Neural cell (in vitro differentiated cells): ENCODE results near the gene PIP4K2C. TPM values are rescaled to one million over a fixed set of nuclear protein-coding genes. Genes with fewer than 3 reads are reported as not detected.

Experiments used
- H2AFZ ChIP-seq: fragments of 200-600, 300-800 bp; sonication (generic), shearing (Covaris generic); 2 replicates; pipeline ENCODE4 v1.6.0; 2014; ENCODE audit warnings: low read depth, mild to moderate bottlenecking, antibody characterized with exemption, low read length, moderate library complexity
- H3F3A ChIP-seq: fragments of 200-600 bp; shearing (Covaris generic); 2 replicates; pipeline ENCODE4 v1.6.1; 2016; ENCODE audit warnings: mild to moderate bottlenecking, moderate library complexity, mixed read lengths, antibody characterized with exemption, low read length; ENCODE audit not compliant: insufficient read depth, poor library complexity, severe bottlenecking
- H3K27ac ChIP-seq: fragments of 200-600, 300-800 bp; sonication (generic), shearing (Covaris generic); 2 replicates; pipeline ENCODE4 v1.5.1; 2014; ENCODE audit warnings: mild to moderate bottlenecking, low read length, moderate library complexity
- H3K27me3 ChIP-seq: fragments of 300-800, 200-600 bp; sonication (generic), shearing (Covaris generic); 2 replicates; pipeline ENCODE4 v1.6.0; 2014; ENCODE audit warnings: mild to moderate bottlenecking, low read depth, low read length, moderate library complexity; ENCODE audit not compliant: insufficient read depth
- H3K36me3 ChIP-seq: fragments of 300-800, 200-600 bp; sonication (generic), shearing (Covaris generic); 2 replicates; pipeline ENCODE4 v1.5.1; 2014; ENCODE audit warnings: mild to moderate bottlenecking, antibody characterized with exemption, low read length, moderate library complexity; ENCODE audit not compliant: insufficient read depth
- H3K4me2 ChIP-seq: fragments of 300-800, 200-600 bp; sonication (generic), shearing (Covaris generic); 2 replicates; pipeline ENCODE4 v1.6.0; 2014; ENCODE audit warnings: mild to moderate bottlenecking, low read length
- H3K4me3 ChIP-seq: fragments of 300-800, 200-600 bp; sonication (generic), shearing (Covaris generic); 2 replicates; pipeline ENCODE4 v1.5.1; 2014; ENCODE audit warnings: mild to moderate bottlenecking, low read length, moderate library complexity
- H3K79me2 ChIP-seq: fragments of 200-600 bp; shearing (Covaris generic); replicated peaks from 2 replicates; pipeline ENCODE4 v1.6.0; 2014; ENCODE audit warnings: mild to moderate bottlenecking, low read length, moderate library complexity; ENCODE audit not compliant: insufficient read depth
- H3K9ac ChIP-seq: fragments of 300-800, 200-600 bp; sonication (generic), shearing (Covaris generic); 2 replicates; pipeline ENCODE4 v1.6.1; 2016; ENCODE audit warnings: mild to moderate bottlenecking, low read length, mixed read lengths
- H3K9me2 ChIP-seq: fragments of 200-600 bp; shearing (Covaris generic); 2 replicates; pipeline ENCODE4 v1.6.1; 2016; ENCODE audit warnings: mild to moderate bottlenecking, low read length, mixed read lengths; ENCODE audit not compliant: insufficient read depth
- H3K9me3 ChIP-seq: fragments of 200-600, 300-800 bp; sonication (generic), shearing (Covaris generic); 2 replicates; pipeline ENCODE4 v1.6.1; 2016; ENCODE audit warnings: mild to moderate bottlenecking, mixed run types, low read length, moderate library complexity, mixed read lengths
- H4K20me1 ChIP-seq: fragments of 200-600 bp; shearing (Covaris generic); 2 replicates; pipeline ENCODE4 v1.6.1; 2016; ENCODE audit warnings: mild to moderate bottlenecking, mixed run types; ENCODE audit not compliant: insufficient read depth
- CTCF ChIP-seq: fragments of 450-650 bp; IDR thresholded peaks from 2 replicates; pipeline ENCODE4 v1.5.1; 2014; ENCODE audit warnings: antibody characterized with exemption, mild to moderate bottlenecking, moderate library complexity; ENCODE audit not compliant: poor library complexity, severe bottlenecking
- EP300 ChIP-seq: fragments of 450-650 bp; conservative IDR thresholded peaks from 2 replicates; pipeline ENCODE4 v1.6.1; 2014; ENCODE audit warnings: antibody characterized with exemption, mild to moderate bottlenecking, moderate library complexity; ENCODE audit not compliant: poor library complexity, severe bottlenecking
- EZH2 ChIP-seq: fragments of 200-600, 300-800 bp; shearing (Covaris generic), sonication (generic); IDR thresholded peaks from 2 replicates; pipeline ENCODE4 v1.6.1; 2014; ENCODE audit warnings: antibody characterized with exemption, low read length, borderline replicate concordance, mild to moderate bottlenecking; ENCODE audit not compliant: insufficient read depth, poor library complexity, severe bottlenecking
- MXI1 ChIP-seq: fragments of 450-650 bp; conservative IDR thresholded peaks from 2 replicates; pipeline ENCODE4 v1.6.1; 2014; ENCODE audit warnings: antibody characterized with exemption, mild to moderate bottlenecking; ENCODE audit not compliant: poor library complexity, severe bottlenecking
- POLR2AphosphoS5 ChIP-seq: IDR thresholded peaks from 2 replicates; pipeline ENCODE4 v1.6.1; 2012
- RAD21 ChIP-seq: fragments of 450-650 bp; conservative IDR thresholded peaks from 2 replicates; pipeline ENCODE4 v1.6.1; 2014; ENCODE audit warnings: antibody characterized with exemption, mild to moderate bottlenecking, moderate library complexity
- REST ChIP-seq: IDR thresholded peaks from 2 replicates; pipeline ENCODE4 v1.6.1; 2012; ENCODE audit warnings: borderline replicate concordance
- SMC3 ChIP-seq: fragments of 450-650 bp; conservative IDR thresholded peaks from 2 replicates; pipeline ENCODE4 v1.6.1; 2014; ENCODE audit warnings: antibody characterized with exemption, mild to moderate bottlenecking, moderate library complexity; ENCODE audit not compliant: poor library complexity
- TAF1 ChIP-seq: IDR thresholded peaks from 2 replicates; pipeline ENCODE4 v1.6.1; 2012; ENCODE audit warnings: low read depth
- polyA minus RNA-seq: library from RNA; depleted of rRNA, polyadenylated mRNA; stranded (reverse); fragments of >200 nt; gene quantifications from 2 replicates; pipeline ENCODE4 v1.2.3, GENCODE V29; 2014
- polyA plus RNA-seq: library from polyadenylated mRNA; depleted of rRNA; stranded (reverse); fragments of >200 nt; gene quantifications from 2 replicates; pipeline ENCODE4 v1.2.3, GENCODE V29; 2014

PIP4K2C gene
- 22.1 and 31.0 TPM in 2 replicates for polyA plus RNA-seq
- polyA minus RNA-seq, result 13.1 and 21.6 TPM in 2 replicates

GRCh38 chr12:57590864-57591781 is at the start of gene PIP4K2C:
PIP4K2C (plus strand) TSS chr12:57591192; CDS start chr12:57591290, 98 bp downstream.
- H3K9ac ChIP-seq, result peak within 1 kb of the TSS; percentile 74
- H3K27ac ChIP-seq, result peak within 1 kb of the TSS; percentile 39
- H3K79me2 ChIP-seq, result peaks cover 2% of the 10 kb centered on the region
- no peaks in the 10 kb centered on the region for H3K9me2 ChIP-seq
- H3K9me3 ChIP-seq, result no peaks in the 10 kb centered on the region
- peak within 1 kb of the TSS; percentile 60 for H2AFZ ChIP-seq
- no peaks in the 10 kb centered on the region for H4K20me1 ChIP-seq
- no peaks in the 10 kb centered on the region for H3F3A ChIP-seq
- TF ChIP-seq POLR2AphosphoS5, result peak; percentile 64
- TF ChIP-seq RAD21, result no peak
- no peak for TF ChIP-seq CTCF
- TF ChIP-seq MXI1, result peak; percentile 80
- H3K27me3 ChIP-seq, result no peaks in the 10 kb centered on the region
- peak within 1 kb of the TSS; percentile 96 for H3K4me3 ChIP-seq
- H3K36me3 ChIP-seq, result no peaks in the 10 kb centered on the region
- H3K4me2 ChIP-seq, result peak within 1 kb of the TSS; percentile 94

GRCh38 chr12:57541717-57542116 is 49.3 kb upstream of the PIP4K2C start:
- TF ChIP-seq MXI1 (no peak), CTCF (no peak), EP300 (no peak), EZH2 (no peak), REST (no peak), POLR2AphosphoS5 (no peak), SMC3 (no peak), TAF1 (no peak), RAD21 (no peak)
- no peak overlapping the region for H2AFZ ChIP-seq
- H3K9me2 ChIP-seq, result no peaks in the 10 kb centered on the region
- H3K79me2 ChIP-seq, result peaks cover 27% of the 10 kb centered on the region
- no peaks in the 10 kb centered on the region for H3F3A ChIP-seq
- no peak overlapping the region for H3K9ac ChIP-seq
- H3K36me3 ChIP-seq, result no peaks in the 10 kb centered on the region
- H3K27me3 ChIP-seq, result no peaks in the 10 kb centered on the region
- H3K4me2 ChIP-seq, result no peak overlapping the region
- H4K20me1 ChIP-seq, result no peaks in the 10 kb centered on the region
- H3K4me3 ChIP-seq, result no peak overlapping the region
- no peak overlapping the region for H3K27ac ChIP-seq
- H3K9me3 ChIP-seq, result no peaks in the 10 kb centered on the region
